LNCaP clone FGC (cell line): ENCODE results near the gene YIPF5.

Experiments used
- DNase-seq: peaks from one replicate; pipeline ENCODE4 v3.0.0-alpha.2; 2011; ENCODE audit warnings: low read depth
- H3K4me3 ChIP-seq: 2 replicates; pipeline ENCODE4 v1.5.1; 2011; ENCODE audit warnings: mild to moderate bottlenecking, low read depth, low read length, control low read depth
- TF ChIP-seq, protein P1 (sequence below): IDR thresholded peaks from 2 replicates; pipeline ENCODE4 v1.5.1; 2012; ENCODE audit warnings: mild to moderate bottlenecking; ENCODE audit not compliant: control insufficient read depth, insufficient read depth; ENCODE audit errors: extremely low read depth

Gene YIPF5

DNA sequence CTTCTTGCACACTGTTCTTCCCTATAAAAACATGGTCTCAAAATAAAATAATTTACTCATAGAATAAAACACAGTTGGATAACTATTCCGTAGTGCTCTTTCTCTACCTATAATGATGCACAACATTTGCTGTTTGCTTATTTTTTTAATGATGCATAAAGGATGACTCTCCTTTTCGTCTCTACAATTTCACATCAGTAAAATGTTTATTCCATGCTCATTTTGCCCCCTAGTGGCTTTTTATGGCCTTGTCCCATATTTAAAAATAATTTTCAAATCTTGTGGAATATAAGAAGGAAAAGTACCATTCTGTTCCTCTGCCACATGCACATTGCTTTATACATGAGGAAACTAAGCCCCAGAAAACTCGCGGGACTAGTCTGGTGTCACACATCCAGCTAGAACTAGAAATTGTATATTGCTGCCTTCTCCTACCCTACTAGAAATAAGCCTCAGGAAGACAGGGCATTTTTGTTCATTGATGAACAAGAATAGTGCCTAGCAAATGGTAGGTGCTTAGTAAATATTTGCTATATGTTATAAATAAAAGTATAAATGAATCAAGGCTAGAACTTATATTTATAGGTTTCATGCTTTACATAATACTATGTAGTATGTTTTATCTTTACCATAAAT, 12.9 kb upstream of the YIPF5 start:
- no peak for DNase-seq
- no peak overlapping the region for H3K4me3 ChIP-seq
- TF ChIP-seq, protein P1, sequence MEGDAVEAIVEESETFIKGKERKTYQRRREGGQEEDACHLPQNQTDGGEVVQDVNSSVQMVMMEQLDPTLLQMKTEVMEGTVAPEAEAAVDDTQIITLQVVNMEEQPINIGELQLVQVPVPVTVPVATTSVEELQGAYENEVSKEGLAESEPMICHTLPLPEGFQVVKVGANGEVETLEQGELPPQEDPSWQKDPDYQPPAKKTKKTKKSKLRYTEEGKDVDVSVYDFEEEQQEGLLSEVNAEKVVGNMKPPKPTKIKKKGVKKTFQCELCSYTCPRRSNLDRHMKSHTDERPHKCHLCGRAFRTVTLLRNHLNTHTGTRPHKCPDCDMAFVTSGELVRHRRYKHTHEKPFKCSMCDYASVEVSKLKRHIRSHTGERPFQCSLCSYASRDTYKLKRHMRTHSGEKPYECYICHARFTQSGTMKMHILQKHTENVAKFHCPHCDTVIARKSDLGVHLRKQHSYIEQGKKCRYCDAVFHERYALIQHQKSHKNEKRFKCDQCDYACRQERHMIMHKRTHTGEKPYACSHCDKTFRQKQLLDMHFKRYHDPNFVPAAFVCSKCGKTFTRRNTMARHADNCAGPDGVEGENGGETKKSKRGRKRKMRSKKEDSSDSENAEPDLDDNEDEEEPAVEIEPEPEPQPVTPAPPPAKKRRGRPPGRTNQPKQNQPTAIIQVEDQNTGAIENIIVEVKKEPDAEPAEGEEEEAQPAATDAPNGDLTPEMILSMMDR = peak; percentile 47

DNA sequence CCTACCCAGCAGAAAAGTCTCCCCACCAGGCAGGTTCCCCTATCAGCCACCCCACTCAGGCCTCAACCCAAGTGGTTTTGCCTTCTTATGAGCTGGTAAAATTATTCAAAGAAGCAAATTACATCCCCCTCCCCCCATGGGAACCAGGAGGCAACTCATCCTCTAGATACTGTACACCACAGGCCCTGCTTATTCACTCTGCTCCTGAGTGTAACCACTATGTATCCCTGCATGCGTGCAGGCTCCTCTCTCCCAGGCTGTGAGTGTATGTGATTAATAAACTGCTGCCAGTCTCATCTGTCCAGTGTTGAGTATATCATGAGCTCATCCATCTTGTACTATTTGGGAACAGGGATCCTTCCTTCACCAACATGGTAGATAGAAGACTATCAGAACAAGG, 8.8 kb upstream of the YIPF5 start:
- no peak for DNase-seq
- no peak overlapping the region for H3K4me3 ChIP-seq
- TF ChIP-seq, protein P1 = no peak

DNA sequence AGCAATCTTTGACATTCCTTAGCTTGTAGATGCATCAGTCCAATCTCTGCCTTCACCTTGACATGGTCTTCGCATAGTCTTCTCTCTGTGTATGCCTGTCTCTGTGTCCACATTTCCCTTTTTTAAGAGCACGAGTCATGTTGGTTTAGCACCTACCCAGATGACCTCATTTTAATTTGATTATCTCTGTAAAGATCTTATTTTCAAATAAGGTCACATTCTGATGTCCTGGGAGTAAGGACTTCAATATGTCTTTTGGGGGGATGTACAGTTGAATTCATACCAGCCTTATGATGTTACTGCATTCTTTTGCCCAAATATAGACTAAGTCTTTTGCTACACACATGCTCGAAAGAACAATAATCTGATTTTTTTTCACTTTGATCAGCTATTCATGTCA, 7.1 kb upstream of the YIPF5 start:
- TF ChIP-seq, protein P1 = no peak
- no peak for DNase-seq

DNA sequence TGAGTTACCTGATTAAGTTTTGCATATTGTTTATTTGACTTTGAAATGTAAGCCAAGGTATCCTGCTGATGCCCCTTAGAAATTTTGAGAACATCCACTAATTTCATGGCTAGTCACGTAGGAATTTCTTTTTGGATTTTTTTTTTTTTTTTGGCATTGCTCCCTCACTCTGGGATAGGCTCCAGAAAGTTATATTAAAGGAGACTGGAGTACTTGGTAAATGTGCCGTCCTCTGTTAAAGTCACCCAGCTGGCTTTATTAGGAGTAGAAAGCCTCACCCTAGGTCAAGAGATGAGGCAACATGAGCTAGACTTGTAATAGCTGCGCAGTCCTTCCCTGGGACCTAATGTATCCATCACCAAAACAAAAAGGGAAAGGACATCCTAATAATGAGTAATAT, 3.3 kb upstream of the YIPF5 start:
- no peak overlapping the region for H3K4me3 ChIP-seq
- DNase-seq = no peak
- TF ChIP-seq, protein P1 = no peak

More for the DNA sequence above, 7.1 kb upstream of the YIPF5 start:
- H3K4me3 ChIP-seq = no peak overlapping the region

DNA sequence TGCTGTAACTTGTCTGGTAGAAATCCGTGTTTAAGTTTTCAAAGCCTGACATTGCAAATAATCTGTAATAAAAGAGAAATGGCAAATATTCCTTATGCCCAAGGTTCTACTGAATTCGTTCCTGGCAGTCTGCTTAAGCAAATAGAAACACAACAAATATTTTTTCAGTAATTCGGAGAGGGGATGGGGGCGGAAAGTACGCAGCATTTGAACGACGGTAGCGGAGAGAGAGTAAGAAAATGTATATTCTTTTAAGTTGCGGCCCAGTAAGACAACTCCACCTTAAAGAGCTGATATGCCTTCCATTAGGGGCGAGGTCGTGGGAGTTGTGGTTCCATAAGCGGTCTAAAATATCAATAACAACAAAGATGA, 569 bp downstream of the YIPF5 start:
- no peak for DNase-seq
- peak overlapping the region; percentile 87 for H3K4me3 ChIP-seq
- TF ChIP-seq, protein P1 = no peak

DNA sequence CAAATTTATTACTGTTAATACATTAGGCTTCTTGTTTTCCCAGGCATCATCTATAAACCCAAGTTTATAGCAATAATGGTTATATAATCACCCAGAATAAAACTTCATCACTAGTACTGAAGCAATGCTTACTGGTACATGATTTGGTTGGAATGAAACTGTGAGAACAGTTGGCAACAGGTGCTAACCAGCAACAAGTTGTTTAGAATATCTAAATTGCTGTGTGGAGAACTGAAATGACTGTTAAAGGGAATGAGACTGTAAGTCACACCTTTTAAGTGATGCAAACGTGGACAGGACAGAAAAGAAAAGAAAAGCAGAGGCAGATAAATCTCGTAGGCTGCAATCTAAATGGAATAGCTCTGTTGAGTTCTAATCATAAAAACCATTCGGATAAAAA, 2.5 kb downstream of the YIPF5 start:
- H3K4me3 ChIP-seq = no peak overlapping the region
- TF ChIP-seq, protein P1 = no peak
- no peak for DNase-seq

DNA sequence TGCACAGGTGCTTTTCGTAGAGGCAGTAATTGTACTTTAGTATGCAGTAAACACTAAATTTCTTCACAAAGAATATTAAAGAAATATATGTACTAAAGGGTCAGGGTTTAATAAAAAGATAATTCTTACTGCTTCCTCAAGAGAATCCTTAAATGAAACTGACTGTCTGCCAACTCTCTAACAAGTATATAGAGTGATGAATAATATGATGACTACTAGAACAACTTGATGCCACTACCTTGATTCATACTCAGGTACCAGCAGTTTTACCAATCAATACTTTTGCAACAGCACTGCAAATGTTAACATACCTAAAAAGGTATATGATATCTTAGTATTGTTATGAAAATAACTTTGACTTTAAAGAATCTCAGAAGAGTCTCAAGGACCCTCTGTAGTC, 3.8 kb downstream of the YIPF5 start:
- no peak for DNase-seq
- H3K4me3 ChIP-seq = no peak overlapping the region

More for the DNA sequence above, 3.8 kb downstream of the YIPF5 start:
- TF ChIP-seq, protein P1 = no peak
